ENCODE measurements around the gene FLYWCH1.

FLYWCH1 gene

GRCh38 chr16:2987833-2988232, 76.1 kb downstream of the FLYWCH1 start:
- TF ChIP-seq, protein P1, sequence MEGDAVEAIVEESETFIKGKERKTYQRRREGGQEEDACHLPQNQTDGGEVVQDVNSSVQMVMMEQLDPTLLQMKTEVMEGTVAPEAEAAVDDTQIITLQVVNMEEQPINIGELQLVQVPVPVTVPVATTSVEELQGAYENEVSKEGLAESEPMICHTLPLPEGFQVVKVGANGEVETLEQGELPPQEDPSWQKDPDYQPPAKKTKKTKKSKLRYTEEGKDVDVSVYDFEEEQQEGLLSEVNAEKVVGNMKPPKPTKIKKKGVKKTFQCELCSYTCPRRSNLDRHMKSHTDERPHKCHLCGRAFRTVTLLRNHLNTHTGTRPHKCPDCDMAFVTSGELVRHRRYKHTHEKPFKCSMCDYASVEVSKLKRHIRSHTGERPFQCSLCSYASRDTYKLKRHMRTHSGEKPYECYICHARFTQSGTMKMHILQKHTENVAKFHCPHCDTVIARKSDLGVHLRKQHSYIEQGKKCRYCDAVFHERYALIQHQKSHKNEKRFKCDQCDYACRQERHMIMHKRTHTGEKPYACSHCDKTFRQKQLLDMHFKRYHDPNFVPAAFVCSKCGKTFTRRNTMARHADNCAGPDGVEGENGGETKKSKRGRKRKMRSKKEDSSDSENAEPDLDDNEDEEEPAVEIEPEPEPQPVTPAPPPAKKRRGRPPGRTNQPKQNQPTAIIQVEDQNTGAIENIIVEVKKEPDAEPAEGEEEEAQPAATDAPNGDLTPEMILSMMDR (IDR thresholded peaks at IDR 0.05; ENCODE audit: borderline replicate concordance, control extremely low read depth, extremely low read depth, insufficient read depth, missing control alignments), result no peak
- DNase-seq (ENCODE audit: low spot score), result no peak
- in situ Hi-C loops (cut with MboI; ENCODE audit: low sequenced_read_pairs, unreplicated experiment), result no loop called here

DNA sequence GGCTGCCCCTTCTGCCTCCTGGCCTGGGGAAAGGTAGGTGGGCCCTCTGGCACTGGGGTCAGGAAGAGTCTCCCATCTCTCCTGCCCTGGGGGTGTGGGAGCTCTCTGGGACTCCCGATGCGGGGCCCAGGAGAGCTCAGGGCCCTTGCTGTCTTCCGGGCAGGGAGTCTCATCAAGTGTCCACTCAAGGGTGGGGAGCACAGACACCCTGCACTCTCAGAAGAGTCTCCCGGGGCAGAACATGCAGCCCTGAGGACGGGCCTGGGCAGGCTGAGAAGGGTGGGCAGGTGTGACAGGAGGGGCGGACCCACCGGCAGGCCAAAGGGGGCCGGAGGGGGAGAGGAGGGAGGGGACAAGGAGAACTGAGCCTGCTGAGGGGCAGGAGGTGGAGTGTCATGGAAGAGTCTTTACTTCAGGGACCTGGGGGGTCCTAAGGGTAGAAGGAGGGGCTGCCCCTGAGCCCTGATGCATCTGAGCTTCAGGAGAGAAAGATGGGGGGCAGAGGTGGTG, 76.9 kb downstream of the FLYWCH1 start:
- in situ Hi-C loops (cut with MboI; ENCODE audit: low sequenced_read_pairs, unreplicated experiment), result no loop called here

GRCh38 chr16:2990891-2991290, 79.2 kb downstream of the FLYWCH1 start:
- TF ChIP-seq, protein P1 (IDR thresholded peaks at IDR 0.05; ENCODE audit: borderline replicate concordance, control extremely low read depth, extremely low read depth, insufficient read depth, missing control alignments), result no peak
- no peak for DNase-seq (ENCODE audit: low spot score)
- in situ Hi-C loops (cut with MboI; ENCODE audit: low sequenced_read_pairs, unreplicated experiment), result no loop called here

More for the DNA sequence above, 76.9 kb downstream of the FLYWCH1 start:
- no peak for DNase-seq (ENCODE audit: low spot score)
- TF ChIP-seq, protein P1 (IDR thresholded peaks at IDR 0.05; ENCODE audit: borderline replicate concordance, control extremely low read depth, extremely low read depth, insufficient read depth, missing control alignments), result no peak

DNA sequence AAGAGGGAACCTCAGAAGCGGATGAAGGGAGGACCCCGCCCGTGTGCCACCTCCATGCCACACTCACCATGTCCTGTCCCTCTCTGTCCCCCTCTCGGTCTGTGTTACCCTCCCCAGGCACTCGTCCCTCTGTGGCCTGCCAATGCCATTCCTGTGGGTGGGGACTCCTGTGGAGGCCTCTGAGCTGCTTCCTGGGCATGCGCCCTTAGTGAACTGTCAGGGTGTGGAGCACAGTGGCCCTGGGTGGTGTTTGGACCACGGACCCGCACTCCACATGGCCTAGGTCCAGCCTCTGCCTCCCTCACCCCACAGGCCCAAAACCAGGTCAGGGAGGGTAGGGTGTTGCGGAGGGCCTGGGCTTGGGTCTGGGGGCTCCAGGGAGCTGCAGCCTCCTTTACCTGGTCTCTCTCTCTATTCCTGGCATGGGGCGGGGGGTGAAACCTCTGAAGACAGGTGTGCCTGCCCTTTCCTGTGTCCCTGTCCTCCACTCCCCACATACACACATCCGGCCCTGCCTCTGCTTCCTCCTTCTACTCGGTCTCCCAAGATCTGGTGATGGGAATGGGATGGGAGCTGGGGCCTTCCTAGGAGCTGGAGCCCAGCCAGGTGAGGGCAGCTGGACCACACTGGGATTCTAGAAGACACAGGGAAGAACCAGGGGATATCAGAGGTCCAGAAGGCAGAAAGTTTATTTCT, 80.0 kb downstream of the FLYWCH1 start:
- TF ChIP-seq, protein P1 (IDR thresholded peaks at IDR 0.05; ENCODE audit: borderline replicate concordance, control extremely low read depth, extremely low read depth, insufficient read depth, missing control alignments), result no peak
- DNase-seq (ENCODE audit: low spot score), result no peak
- in situ Hi-C loops (cut with MboI; ENCODE audit: low sequenced_read_pairs, unreplicated experiment), result no loop called here

GRCh38 chr16:2992383-2993081, 80.8 kb downstream of the FLYWCH1 start:
- no peak for DNase-seq (ENCODE audit: low spot score)
- in situ Hi-C loops (cut with MboI; ENCODE audit: low sequenced_read_pairs, unreplicated experiment), result no loop called here
- TF ChIP-seq, protein P1 (IDR thresholded peaks at IDR 0.05; ENCODE audit: borderline replicate concordance, control extremely low read depth, extremely low read depth, insufficient read depth, missing control alignments), result no peak

DNA sequence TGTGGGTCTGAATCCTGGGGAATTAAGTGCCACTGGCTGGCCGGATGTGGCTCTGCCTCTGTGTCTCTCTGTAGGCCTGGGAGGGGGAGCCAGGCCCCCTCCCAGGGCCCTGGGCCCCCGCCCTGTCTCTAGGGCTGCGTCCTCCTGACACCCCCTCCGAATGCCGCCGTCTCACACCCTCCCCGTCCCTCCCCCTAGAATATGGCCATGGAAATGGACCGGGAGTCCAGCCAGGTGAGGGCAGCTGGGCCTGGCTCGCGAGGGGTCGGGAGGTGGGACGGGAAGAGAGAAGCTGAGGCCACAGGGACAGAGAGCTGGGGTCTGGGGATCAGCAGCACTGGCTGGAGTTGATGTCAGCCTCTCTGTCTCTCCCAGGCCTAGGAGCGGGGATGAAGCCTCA, 84.6 kb downstream of the FLYWCH1 start:
- TF ChIP-seq, protein P1 (IDR thresholded peaks at IDR 0.05; ENCODE audit: borderline replicate concordance, control extremely low read depth, extremely low read depth, insufficient read depth, missing control alignments), result no peak
- in situ Hi-C loops (cut with MboI; ENCODE audit: low sequenced_read_pairs, unreplicated experiment), result no loop called here
- no peak for DNase-seq (ENCODE audit: low spot score)
